Stimulated activated CD8-positive, alpha-beta memory T cell treated with anti-CD3 and anti-CD28 coated beads, Interleukin-4, amount 100 ng/mL, for 4 hours (primary cell): ENCODE results near the gene IRAG1.
"Not testable (repeated sequence)": the region's sequence is repeated elsewhere in the genome, so short reads cannot be mapped to it uniquely, and the experiment has no call there.

Experiments used
- DNase-seq, 2 donors: peaks; one replicate each; pipeline ENCODE4 v3.0.0-alpha.2; 2020; ENCODE audit warnings: low read depth in 2 of 2, low spot score in 1 of 2

IRAG1 gene

DNA sequence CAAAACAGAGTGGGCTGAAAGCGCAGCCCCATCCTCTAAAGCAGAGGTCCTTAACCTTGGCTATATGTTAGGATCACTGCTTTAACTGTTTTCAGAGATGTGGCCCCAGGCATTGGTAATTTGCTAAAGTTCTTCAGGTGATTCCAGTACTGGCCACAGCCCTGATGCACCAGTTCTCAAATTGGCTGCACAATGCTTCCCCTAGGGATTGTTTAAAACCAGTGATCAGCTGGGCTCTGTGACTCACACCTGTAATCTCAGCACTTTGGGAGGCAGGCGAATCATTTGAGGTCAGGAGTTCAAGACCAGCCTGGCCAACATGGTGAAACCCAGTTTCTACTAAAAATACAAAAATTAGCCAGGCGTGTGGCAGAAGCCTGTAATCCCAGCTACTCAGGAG is 8.4 kb upstream of the IRAG1 start:
- no peak for DNase-seq

DNA sequence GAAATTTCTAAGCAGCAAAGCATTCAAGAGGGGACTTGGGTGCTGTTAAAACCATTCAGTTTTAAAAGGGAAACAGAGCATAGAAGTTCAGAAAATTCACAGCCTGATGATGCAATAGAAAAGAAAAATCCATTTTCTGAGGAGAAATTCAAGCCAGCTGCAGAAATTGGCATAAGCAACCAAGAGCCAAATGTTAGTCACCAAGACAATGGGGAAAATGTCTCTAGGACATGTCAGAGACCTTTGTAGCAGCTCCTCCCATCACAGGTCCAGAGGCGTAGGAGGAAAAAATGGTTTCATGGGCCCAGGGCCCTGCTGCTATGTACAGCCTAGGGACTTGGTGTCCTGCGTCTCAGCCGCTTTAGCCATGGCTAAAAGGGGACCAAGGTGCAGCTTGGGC is 5.5 kb upstream of the IRAG1 start:
- DNase-seq, result no peak

DNA sequence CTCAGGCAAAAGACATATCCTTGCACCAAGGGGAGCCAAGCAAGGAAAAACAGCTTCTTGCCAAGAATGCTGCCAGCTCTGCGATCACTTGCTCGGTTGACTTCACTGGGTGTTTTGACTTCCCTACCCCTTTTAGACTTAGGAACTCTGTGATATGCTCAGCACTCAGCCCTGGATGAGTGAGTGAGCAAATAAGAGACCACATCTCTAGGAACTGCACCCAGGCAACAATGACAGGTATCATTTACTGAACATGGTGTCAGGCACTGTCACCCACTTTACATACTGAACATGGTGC is 3.7 kb upstream of the IRAG1 start:
- DNase-seq, result no peak

DNA sequence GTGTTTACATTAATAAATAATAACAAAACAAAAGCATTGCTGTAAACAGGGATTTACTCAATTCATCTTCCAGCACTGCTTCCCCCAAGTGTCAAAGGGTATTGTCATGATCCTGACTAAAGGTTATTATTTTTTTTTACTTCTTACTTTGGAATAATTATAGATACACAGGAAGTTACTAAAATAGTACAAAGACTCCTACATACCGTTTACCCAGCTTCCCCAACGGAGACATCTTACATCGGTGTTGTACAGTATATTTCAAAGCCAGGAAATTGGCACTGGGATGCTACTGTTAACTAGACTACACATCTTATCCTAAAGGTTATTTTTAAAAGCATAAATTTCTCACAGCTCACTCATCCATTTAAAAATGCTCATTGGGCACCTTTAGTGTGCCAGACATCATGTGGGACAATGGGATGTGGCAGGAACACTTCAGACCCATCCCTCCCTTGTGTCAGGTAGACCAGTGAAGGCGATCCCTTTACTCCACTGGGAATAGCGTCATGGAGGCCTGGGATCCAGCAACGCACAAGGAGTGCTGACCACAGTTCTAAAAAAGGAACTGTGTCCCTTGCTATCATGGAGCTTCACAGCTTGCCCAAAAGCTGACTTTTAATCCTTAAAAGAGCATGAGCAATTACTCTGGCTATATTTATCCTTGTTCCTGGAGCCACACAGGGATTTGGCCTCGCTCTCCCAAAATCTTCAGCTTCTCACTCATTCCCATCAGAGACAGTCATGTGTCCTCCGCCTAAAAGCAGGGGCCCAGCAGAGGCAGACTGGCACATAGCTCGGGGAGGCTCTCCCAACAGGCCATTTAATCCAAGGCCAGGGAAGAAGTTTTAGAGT is 3.1 kb upstream of the IRAG1 start:
- DNase-seq, result no peak

DNA sequence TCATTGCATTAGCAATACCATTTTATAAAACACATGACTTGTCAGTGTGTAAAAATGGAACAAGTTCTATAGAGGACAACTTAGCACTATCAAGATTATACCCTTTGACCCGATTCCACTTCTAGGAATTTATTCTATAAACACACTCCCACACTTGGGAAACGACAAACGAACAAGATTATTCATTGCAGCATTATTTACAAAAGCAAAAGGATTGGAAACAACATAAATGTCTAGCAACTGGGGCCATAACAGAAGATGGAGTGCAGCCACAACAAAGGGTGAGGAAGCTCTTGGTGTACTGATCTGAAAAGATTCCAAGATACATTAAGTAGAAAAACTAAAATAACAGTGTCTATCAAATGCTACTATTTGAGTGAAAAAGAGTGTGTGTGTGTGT is 2.3 kb upstream of the IRAG1 start:
- no peak for DNase-seq

DNA sequence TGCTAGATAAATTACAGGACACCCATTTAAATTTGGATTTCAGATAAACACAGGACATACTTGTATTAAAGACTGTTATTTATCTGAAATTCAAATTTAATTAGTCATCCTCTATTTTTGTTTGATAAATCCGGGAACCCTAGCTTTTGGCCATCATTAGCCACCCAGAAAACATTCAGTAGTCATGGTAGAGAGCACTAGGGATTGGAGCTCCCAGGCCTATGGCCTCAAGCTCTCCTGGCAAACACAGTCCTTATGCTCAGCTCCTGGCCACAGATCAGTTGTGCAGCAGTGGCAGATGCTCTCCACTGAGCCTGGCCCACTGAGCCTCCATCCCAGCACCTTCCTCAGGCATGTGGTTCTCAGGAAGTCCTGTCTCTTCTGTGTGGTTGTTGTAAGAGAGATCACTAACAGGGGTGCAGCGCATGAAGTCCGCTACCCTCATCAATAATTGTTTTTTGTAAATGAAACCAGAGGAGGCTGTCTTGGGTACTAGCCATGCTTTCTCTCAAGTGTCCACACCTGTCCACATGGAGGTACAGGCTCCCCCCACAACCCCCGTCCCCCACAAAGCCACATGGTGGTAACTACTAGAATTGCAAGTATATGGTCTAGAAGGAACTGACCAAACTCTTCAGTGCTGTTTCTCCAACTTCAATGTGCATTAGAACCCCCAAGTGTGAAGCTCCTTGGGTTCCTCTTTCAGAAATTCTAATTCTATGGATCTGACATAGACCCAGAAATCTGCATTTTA is 1.1 kb upstream of the IRAG1 start:
- no peak for DNase-seq

DNA sequence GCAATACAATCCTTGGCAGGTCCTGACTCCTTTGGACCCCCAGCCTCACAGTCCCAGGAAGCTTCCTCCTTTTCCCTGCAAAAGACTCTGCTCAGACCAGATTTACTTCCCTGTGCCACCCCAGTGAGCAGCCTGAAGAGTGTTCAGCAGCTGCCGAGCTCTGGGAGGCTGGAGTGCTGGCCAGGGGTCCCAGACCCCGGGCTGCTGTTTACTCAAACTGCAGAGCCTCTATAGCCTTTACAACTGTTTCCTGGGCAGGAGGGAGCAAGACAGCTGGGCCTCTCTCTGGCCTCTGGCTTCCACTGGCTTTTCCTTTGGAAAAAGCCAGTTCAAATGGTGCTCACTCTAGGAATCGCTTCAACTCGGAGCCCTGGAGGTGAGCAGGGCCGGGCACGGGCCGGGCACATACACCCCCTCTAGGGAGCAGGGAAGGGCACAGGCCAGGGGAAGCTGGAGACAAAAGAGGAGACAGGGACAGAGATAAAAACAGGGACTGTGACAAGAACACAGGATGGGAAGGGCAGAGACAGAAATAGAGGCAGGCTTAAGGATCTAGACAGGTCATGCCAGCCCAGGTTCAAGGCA is 932 bp downstream of the IRAG1 start:
- no peak for DNase-seq

DNA sequence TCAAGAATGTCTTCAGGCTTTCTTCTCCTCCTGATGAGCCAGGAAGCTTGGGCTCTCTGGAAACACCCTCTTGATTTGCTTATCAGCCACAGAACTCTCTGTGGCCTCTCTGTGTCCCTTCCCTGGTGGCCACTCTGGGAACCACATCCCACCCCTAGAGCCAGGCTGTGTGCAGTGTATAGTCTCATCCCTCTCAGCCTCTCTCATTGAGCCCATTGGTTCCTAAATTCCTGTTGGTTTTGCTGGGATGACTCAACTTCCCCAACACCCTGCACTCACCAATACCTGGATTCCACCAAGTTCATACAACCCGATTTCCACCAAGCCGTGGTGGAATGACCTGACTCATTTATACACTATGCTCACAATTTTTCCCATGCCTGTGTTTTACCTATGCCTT is 5.2 kb downstream of the IRAG1 start:
- DNase-seq, result no peak

DNA sequence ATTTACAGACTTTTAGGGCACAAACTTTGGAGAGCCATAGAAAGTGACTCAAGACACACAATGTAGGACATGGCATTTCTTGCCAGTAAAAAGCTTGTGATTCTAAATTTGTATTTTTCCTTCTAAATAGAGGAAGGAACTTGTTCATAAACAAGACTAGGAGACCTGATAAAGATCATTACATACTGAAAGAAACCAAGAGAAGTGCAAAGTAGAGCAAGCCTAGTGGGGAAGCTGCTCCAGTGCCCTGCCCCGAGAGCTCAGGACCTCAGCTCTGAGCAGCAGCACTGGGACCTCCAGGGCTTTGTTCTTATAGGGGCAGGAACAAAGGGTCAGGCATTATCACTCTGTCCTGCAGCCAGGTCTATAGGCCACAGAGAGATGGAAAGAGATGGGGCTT is 7.2 kb downstream of the IRAG1 start:
- no peak for DNase-seq

DNA sequence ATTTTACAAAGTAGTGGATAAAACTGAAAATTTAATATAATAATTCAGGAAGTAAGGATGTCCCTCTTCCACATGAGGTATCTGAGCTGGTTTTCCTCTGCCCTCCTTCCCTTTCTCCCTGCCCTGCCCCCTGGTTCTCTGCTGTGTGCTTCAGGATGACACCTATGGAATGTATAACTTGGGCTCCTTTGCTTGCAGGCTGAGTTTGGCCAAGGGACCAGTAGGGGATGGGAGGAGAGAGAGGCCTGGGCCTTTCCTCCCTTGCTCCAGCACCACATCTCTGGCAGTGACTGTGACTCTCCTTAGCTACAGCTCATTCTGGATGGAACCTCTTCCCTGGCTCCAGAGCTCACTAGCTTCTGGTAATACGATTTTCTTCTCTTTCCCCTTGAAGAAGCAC is 10.1 kb downstream of the IRAG1 start:
- no peak for DNase-seq

DNA sequence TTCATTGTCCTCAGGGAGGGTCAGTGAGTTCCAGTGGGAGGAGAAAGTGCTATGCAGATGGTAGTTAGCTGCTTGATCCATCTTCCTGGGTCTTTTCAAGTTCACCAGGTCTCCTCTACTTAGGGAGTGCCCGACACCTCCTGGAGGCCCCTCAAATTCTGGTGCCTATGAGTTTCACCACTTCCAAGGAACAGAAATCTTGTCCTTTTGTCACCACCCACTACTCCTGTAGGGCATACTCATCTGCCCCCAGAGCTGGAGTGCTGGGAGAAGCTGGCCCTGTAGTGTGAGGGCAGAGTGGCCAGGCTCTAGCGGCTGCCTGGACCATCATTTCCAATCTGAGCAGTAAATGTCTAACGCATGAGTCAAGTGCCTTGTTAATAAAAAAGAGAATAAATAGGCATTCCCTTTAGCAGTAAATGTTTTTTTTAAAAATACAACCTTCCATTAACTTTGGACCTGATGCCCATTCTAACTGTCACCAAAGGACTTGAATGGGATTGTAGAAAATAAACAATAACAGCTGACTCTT is 12.5 kb downstream of the IRAG1 start:
- no peak for DNase-seq

DNA sequence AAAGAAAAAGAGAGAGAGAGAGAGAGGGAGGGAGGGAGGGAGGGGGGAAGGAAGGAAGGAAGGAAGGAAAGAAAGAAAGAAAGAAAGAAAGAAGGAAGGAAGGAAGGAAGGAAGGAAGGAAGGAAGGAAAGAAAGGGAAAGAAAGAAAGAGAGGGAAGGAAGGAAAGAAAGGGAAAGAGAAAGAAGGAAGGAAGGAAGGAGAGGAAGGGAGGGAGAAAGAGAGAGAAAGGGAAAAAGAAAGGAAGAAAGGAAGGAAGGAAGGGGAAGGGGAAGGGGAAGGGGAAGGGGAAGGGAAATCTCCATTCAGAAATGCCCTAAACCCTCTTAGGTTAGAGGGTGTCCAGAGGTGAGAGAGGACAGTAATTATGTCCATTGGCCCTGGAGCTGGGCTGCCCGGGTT is 13.3 kb downstream of the IRAG1 start:
- DNase-seq, result not testable (repeated sequence)

DNA sequence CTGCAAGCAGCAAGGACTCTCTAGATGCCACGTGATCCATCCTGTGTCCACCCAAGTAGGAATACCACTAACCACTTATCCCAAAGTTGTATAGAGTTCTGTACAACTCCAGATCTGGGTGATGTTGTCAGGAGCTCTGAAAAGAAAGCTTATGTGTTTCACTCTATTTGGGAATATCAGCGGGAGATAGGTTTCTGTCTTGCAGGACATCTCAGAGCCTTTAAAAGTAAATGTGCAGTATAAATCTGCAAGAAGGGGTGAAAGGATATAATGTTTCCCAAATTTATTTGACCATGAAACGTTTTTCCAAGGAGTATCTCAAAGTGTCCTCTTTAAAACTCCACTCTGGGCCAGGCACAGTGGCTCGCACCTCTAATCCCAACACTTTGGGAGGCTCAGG is 13.9 kb downstream of the IRAG1 start:
- DNase-seq, result no peak

DNA sequence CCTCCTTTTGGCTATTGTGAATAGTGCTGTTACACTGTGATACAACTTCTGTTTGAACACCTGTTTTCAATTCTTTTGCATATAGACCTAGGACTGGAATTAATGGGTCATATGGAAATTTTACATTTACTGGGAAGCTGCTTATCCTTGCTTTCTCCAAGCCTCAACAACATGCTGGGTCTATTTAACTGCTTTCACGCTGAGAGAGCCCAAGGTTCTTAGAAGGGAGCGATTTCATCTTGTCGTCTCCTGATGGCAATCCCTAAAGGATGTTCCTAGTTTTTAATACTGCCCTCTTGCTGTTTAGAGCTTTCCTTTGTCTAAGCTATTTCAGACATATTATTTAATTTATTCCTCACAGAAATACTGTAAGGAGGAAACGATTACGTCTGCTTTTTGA is 15.5 kb downstream of the IRAG1 start:
- no peak for DNase-seq

DNA sequence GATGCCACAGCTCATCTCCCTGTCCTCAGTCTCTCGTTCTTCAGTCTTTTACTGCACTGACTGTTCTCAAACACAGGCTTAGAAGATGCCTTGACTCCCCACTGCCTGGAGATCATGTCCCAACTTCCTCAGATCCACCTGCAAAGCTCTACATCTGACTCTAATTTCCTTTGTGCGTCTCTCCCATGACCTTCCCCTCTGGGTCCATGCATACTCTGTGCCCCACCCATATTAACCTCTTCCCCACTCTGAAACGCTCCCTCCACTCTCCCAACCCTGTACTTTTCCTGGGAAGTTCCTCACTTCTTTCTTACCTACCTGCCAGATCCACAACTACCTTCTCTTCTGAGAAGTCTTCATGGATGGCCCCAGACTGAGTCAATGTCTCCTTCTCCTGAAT is 16.6 kb downstream of the IRAG1 start:
- DNase-seq, result no peak

DNA sequence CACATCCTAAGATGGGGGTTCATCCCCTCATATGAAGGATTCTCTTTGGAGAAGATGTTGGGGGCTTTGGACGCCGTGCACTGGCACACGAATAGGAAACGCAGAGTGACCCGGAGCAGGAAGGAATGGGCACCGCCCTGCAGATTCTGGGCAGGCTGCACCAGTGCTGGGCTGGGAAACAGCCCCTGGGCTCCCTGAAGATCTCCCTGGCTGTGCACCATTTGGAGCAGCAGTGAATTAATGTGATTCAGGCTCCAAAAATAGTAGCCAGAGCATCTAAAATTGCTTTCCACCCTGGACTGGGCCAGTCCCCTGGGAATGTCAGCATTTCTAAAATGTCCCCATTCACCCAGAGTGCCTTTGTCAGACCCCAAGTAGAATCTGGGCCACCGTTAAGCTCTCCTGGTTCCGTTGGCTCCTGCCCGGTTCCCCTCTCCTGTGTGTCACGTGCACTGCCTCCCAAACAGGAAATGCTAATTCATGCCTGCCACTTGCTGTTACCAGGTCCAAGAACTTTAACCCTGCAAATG is 18.6 kb downstream of the IRAG1 start:
- no peak for DNase-seq

DNA sequence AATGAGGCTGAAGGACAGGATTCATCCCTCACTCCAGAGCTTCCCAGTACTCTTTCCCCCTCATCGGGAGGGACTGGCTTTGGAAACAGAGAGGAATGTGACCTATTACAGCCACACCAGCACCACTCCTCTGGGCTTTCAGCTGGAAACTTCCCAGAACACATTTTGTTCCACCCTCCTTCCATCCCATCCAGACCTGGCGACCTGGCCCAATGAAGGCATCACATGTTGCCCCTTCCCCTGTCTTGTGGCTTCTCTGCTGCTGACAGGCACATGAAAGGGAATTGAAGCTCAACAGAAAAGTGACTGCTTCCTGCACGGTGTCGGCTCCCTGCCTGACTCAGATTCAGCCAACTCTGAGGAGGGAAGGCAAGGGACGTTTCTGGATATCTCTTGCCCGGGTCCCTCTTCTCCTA is 19.1 kb downstream of the IRAG1 start:
- no peak for DNase-seq

DNA sequence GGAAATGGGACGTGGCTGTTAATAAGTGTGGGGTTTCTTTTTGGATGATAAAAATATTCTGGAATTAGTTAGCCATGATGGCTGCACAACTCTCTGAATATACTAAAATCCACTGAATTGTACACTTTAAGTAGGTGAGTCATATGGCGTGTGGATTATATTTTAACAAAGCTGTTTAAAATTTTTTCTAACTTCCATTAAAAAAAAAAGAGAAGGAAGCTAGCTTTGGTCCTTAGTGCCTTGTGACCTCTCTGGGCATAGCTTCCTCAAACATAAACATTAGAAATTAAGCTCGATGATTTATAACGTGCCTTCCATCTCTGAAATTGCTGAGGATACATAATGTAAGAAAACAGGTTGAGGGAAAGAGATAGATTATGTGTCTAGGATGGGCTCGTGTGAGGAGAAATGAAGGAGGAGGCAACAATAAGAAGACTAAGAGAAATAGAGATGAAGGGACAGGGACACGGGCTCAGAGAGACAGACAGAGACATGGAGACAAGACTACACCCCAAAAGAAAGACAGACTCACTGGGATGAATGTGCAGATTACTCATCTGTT is 20.0 kb downstream of the IRAG1 start:
- no peak for DNase-seq

DNA sequence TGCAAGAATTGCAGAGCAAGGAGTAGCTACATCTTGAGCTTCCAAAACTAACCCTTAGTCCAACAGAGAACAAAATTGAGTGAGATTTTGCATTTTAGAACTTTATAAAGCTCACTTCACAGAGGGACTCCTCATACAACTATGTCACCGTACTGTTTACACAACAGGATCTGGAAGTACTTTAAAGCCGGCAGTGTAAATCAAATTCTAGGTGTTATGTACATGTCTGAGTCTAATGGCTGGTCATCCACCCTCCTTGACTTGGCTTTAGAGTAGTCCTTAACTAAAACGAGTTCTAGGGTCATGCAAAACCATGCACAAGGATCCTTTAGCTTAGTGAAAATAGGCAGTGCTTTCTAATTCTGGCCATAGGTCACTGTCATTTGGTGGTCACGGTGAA is 23.5 kb downstream of the IRAG1 start:
- DNase-seq, result no peak

DNA sequence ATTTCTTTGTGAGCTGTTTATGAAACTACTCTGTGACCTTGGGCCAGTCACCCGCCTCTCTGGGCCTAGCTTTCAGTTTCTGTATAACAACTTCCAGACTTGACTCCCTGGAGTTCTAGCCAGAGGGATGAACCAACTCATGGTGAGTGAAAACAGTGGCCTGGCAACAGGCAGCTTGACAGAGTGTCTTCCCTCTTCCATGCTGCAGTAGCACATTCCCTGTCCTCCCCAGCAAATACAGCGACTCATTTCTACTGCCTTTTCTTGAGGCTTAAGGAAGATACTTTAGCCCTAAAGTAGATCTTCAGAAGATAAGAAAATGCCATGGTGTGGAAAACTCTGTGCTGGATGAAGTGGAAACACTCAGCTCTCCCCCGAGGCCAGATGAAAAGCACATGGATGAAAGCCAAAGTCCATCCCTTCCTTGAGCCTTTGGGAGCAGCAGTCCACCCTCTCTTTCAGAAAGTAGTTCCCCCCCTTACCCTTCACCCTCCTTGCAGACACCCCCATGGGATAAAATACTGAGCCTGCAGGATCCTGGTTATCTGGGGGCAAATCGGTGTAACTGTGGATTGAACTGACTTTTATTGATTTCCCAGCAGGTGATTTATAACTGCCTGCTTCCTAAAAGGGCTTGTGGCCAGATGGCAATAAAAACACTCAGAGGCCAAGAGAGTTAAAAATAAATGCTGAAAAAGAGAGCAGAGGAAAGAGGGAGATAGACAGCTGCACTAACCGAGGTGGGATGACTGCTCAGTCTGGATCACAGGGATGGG is 24.1 kb downstream of the IRAG1 start:
- no peak for DNase-seq

DNA sequence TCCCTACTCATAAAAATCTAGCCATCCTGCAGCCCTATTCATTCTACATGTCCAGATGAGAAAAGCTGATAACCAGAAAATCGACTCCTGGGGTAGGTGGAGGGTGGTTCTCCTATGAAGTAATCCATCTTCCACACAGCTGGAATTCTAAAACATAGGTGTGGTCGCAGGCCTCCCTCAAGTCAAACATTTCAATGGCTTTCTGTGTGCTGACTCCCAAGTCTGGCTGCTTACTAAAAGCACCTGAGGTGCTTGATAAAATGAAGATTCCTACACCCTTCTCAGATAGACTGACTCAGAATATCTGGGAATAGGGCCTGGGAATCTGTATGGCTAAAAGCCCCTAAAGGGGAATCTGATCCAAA is 26.1 kb downstream of the IRAG1 start:
- no peak for DNase-seq
